HepG2 (cell line): ENCODE results near the gene SMIM14.

Source experiments
- BRCA1 ChIP-seq: sonication (generic); formaldehyde crosslinking; IDR thresholded peaks from 2 replicates; pipeline ENCODE4 v1.4.0; 2020; ENCODE audit warnings: missing genetic modification reagents
- EZH2 ChIP-seq: conservative IDR thresholded peaks from 2 replicates; pipeline ENCODE4 v1.6.1; 2012; ENCODE audit warnings: mild to moderate bottlenecking, low read depth, low read length, moderate library complexity
- ZBTB21 ChIP-seq: sonication (generic); formaldehyde crosslinking; IDR thresholded peaks from 2 replicates; pipeline ENCODE4 v1.4.0; 2020; ENCODE audit warnings: missing genetic modification reagents

DNA sequence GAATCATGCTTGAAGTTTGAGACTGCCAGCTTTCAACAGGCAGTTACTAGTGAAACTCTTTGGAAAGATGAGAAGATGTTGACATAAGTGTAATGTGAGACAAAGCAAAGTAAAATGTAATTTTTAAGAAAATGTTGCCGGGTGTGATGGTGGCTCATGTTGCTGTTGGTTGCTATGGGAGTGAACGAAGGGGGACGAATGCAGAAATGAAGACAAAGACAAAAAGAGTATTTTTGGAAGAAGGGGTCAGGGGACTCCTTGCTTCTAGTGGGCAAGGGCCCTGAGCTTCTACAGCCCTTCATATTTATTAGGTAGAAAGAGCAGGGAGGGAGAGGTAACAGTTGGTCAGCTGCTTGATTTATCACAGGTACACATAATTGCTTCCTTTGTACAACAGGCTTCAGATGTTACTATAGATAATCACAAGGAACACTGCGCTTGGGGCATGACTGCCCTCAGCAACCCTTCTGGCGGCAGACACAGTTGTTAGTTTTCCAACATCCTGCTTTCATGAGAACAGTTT, 99.5 kb downstream of the SMIM14 start:
- TF ChIP-seq EZH2 (no peak), BRCA1 (no peak), ZBTB21 (CRISPR knock-in tag) (no peak)
